Central memory CD4-positive, alpha-beta T cell (primary cell): ENCODE results near the gene NEXMIF.
"Not testable (repeated sequence)": the region's sequence is repeated elsewhere in the genome, so short reads cannot be mapped to it uniquely, and the experiment has no call there.

Experiments used
- DNase-seq: peaks from one replicate; pipeline ENCODE4 v3.0.0; 2022
- total RNA-seq, 3 experiments: gene quantifications; one replicate each; lab custom pipeline; 2026; lab: John Stamatoyannopoulos, UW

Gene NEXMIF
- 2.7 to 12.2 (median 6.4) reads per million in 3 experiments for total RNA-seq

GRCh38 chrX:74925225-74926088 is at the start of gene NEXMIF:
Gene NEXMIF (minus strand): TSS chrX:74925452.
- DNase-seq, result peak; percentile 8

- DNase-seq, result not testable (repeated sequence)
Measured at GRCh38 chrX:74961962-74962361, 36.7 kb upstream of the NEXMIF start.

GRCh38 chrX:74949717-74950116 is 24.5 kb upstream of the NEXMIF start:
- no peak for DNase-seq

- DNase-seq, result no peak
Measured at GRCh38 chrX:74940414-74940813, 15.2 kb upstream of the NEXMIF start.

GRCh38 chrX:74931214-74931613 is 6.0 kb upstream of the NEXMIF start:
- no peak for DNase-seq

- peak; percentile 9 for DNase-seq
Measured at GRCh38 chrX:74924449-74925224, 615 bp downstream of the NEXMIF start.

GRCh38 chrX:74923942-74924448 is 1.3 kb downstream of the NEXMIF start:
- DNase-seq, result no peak

- no peak for DNase-seq
Measured at GRCh38 chrX:74922922-74923543, 2.2 kb downstream of the NEXMIF start.

- no peak for DNase-seq
Measured at GRCh38 chrX:74911494-74911893, 13.8 kb downstream of the NEXMIF start.

GRCh38 chrX:74906417-74906816 is 18.8 kb downstream of the NEXMIF start:
- DNase-seq, result no peak

- DNase-seq, result no peak
Measured at GRCh38 chrX:74902806-74903205, 22.4 kb downstream of the NEXMIF start.

GRCh38 chrX:74892561-74892960 is 32.7 kb downstream of the NEXMIF start:
- DNase-seq, result no peak

GRCh38 chrX:74890676-74891430 is 34.4 kb downstream of the NEXMIF start:
- no peak for DNase-seq

GRCh38 chrX:74882383-74882782 is 42.9 kb downstream of the NEXMIF start:
- DNase-seq, result not testable (repeated sequence)

GRCh38 chrX:74865725-74866124 is 59.5 kb downstream of the NEXMIF start:
- no peak for DNase-seq

GRCh38 chrX:74853255-74853654 is 72.0 kb downstream of the NEXMIF start:
- no peak for DNase-seq

- DNase-seq, result no peak
Measured at GRCh38 chrX:74835566-74835965, 89.7 kb downstream of the NEXMIF start.

GRCh38 chrX:74819797-74820196 is 105.5 kb downstream of the NEXMIF start:
- DNase-seq, result not testable (repeated sequence)

- DNase-seq, result no peak
Measured at GRCh38 chrX:74814681-74815080, 110.6 kb downstream of the NEXMIF start.

GRCh38 chrX:74804574-74804973 is 120.7 kb downstream of the NEXMIF start:
- DNase-seq, result no peak

- DNase-seq, result no peak
Measured at GRCh38 chrX:74800062-74800461, 125.2 kb downstream of the NEXMIF start.

GRCh38 chrX:74797338-74797887 is 127.8 kb downstream of the NEXMIF start:
- no peak for DNase-seq
